Endothelial cell of hepatic sinusoid (primary cell): ENCODE measurements around the gene ICE2.
"Not testable (repeated sequence)": the region's sequence is repeated elsewhere in the genome, so short reads cannot be mapped to it uniquely, and the experiment has no call there.

Source experiments
- in situ Hi-C: cut with HindIII; loops from 2 replicates; pipeline ENCODE4 v1.10.0; 2017; ENCODE audit warnings: low sequenced_read_pairs

ICE2 gene

DNA sequence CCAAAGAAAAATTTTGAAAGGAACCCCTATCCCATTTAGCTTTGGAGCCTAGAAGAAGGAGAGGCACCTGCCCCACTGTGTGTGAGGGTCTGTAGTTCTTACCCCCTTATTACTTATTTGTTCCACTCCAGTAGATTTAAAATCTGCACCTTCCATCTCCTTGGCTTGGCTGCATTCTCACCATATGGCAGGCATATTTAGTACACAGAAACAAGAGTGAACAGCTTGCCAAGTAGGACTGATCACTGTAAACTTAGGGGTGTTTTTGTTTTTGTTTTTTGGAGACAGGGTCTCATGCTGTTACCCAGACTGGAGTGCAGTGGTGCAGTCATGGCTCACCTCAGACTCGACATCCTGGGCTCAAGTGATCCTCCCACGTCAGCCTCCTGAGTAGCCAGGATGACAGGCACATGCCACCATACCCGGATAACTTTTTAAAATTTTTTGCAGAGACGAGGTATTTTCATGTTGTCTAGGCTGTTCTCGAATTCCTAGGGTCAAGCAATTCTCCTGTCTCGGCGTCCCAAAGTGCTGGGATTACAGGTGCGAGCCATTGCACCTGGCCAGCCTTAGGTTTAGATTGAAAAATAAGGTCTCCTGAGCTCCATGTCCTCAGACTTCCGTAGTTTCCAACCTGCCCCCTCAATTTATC lies 67.0 kb downstream of the ICE2 start:
- in situ Hi-C loops, result no loop called here

DNA sequence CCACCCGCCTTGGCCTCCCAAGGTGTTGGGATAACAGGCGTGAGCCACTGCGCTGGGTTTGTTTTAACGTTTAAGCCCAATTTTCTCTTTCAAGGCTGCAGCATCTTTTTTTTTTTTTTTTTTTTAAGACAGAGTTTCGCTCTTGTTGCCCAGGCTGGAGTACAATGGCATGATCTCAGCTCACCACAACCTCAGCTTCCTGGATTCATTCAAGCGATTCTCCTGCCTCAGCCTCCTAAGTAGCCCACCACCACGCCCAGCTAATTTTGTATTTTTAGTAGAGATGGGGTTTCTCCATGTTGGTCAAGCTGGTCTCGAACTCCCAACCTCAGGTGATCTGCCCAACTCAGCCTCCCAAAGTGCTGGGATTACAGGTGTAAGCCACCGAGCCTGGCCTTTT lies 68.6 kb downstream of the ICE2 start:
- in situ Hi-C loops, result not testable (repeated sequence)

DNA sequence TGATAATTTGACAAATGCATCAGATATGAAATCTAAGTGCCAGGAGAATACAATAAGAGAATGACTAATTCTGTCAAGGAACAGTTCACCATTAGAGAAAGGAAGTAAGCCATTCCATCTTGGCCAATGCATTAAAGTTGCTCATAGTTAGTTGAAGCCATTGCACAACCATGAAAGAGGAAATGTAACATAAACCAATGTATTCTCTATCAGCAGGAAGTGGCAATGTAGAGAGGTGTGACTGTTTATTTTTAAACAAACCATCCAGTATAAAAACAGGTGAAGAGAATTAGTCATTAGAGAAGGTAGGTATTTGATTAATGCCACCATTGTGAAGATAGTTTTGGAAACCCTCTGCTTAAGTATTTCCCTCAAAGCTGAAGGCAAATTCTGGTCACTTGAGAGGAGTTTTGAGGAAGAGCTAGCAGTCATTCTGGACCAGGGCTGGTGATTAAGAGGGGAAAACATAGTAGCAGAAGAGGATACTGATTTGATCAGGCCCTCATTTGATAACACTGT lies 70.4 kb downstream of the ICE2 start:
- in situ Hi-C loops, result no loop called here

- in situ Hi-C loops, result no loop called here
These were observed 71.5 kb downstream of the ICE2 start for GRCh38 chr15:60407415-60407805.

GRCh38 chr15:60406513-60407414 lies 72.2 kb downstream of the ICE2 start:
- in situ Hi-C loops, result no loop called here

GRCh38 chr15:60405399-60405798 lies 73.5 kb downstream of the ICE2 start:
- in situ Hi-C loops, result no loop called here

DNA sequence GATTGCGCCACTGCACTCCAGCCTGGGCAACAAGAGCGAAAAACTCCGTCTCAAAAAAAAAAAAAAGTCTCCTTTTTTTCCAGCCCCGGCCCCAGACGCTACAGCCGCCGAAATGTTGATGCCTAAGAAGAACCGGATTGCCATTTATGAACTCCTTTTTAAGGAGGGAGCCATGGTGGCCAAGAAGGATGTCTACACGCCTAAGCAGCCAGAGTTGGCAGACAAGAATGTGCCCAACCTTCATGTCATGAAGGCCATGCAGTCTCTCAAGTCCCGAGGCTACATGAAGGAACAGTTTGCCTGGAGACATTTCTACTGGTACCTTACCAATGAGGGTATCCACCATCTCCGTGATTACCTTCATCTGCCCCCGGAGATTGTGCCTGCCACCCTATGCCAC lies 74.6 kb downstream of the ICE2 start:
- in situ Hi-C loops, result not testable (repeated sequence)

DNA sequence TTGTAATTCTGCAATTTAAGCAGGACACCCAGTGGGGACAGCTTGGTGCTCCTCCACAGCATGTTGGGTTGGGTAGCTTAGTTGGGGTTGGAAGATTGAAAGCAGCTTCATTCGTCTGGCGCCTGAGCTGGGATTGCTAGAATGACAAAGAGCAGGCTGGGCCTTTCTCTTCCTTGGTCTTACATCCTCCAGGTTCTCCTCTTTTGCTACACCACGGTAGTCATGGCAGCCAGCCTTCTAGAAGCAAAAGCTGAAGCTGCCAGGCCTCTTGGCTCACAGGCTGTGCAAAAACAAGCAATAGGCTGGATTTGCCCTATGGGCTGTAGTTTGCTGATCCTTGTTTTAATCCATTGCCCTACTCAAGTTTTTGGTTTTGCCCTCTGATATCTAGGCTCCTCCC lies 78.0 kb downstream of the ICE2 start:
- in situ Hi-C loops, result no loop called here

- in situ Hi-C loops, result no loop called here
These were observed 79.0 kb downstream of the ICE2 start for GRCh38 chr15:60399931-60400330.

GRCh38 chr15:60399246-60399915 lies 79.6 kb downstream of the ICE2 start:
- in situ Hi-C loops, result no loop called here

- in situ Hi-C loops, result no loop called here
These were observed 81.0 kb downstream of the ICE2 start, which contains the start of gene ANXA2 for GRCh38 chr15:60397772-60398445. TSS of gene ANXA2 (minus strand) at chr15:60397986. CDS start at chr15:60386075, 11,911 bp downstream.

- in situ Hi-C loops, result no loop called here
These were observed 81.8 kb downstream of the ICE2 start for GRCh38 chr15:60396958-60397771.

- in situ Hi-C loops, result no loop called here
These were observed 82.4 kb downstream of the ICE2 start for GRCh38 chr15:60396560-60396957.

DNA sequence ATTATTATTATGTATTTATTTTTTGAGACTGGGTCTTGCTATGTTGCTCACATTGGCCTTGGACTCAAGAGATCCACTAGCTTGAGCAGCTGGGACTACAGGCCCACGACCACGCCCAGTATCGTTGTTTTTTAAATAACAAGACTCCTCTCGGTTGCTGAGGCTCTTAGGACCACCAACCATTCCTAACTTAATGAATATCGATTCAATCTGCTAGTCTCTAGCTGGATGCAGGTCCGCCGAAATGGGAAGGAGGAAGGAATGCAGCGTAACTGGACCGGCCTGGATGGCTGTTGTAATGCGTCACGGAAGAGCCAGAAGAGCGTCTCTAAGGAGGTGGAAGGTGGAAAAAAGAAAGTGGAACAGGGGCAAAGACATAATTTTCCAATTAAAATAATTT lies 82.8 kb downstream of the ICE2 start:
- in situ Hi-C loops, result no loop called here

GRCh38 chr15:60395276-60396011 lies 83.5 kb downstream of the ICE2 start:
- in situ Hi-C loops, result no loop called here

DNA sequence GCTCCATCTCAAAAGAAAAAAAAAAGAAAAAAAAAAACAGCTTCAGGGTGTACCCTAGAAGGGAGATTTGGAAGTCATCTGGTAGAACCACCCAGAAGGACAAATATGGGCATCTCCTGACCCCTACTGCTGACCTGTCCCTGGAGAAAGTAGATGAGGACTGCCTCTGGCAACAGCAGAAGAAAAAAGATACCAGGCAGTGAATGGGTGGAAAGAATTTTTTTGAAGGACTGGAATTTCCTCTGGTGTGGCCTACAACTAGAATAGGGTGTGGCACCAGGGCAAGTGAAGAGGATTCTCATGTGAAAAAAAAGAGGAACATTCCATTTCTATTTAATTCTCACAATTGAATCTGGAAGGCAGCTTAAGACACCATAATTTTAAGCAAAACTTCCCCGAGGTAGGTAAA lies 84.2 kb downstream of the ICE2 start:
- in situ Hi-C loops, result no loop called here

DNA sequence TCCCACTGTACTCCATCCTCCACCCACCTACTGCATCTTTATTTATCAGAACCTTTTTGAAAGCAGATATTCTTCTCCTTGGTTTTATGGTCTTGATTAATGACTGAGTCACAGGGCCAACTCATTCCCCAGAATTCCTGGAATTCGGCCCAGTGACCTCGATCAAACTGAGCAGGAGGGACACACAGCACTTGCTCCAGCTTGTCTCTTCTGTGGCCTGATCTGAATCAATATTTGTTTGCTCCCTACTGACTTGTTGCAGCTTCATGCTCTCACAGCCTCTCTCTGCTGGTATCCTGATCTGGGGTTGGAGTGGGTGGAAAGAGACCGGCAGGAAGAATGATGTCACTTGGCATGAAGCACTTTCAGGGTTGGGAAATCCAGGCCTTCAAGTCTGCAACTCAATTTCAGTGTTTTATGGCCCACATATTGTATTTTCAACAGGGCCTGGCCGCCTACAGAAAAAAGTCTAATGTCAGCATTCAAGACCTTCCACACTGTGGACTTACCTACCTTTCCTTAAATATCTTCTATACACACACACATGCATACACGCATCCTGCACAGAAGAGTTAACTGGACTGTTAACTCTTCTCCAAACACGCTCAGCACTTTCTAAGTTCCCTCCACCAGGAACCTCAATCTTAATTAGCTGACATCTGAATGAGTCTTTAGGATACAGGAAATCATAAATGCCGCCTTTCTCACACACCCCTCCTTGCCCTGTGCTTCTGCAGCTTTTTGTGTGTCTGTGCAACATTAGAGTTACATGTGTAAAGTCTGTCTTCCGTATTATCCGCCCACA lies 85.8 kb downstream of the ICE2 start:
- in situ Hi-C loops, result no loop called here

DNA sequence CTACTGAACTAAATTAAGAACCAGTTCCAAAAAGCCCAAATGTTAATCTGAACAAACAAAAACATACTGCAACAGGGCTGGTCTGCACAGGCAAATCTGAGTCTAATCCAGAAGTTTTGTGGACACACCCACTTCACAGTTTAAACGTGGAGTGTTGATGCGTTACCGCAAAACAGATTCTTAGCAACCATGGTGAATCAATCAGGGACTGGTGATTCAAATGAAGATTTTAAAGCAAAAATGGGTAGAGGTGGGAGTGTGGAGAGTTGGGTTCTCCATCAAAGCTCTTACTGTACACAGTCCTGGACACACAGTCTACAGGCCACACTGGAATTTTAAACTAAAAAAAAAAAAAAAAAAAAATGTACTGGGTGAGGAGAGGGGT lies 86.3 kb downstream of the ICE2 start:
- in situ Hi-C loops, result no loop called here
